Measurements from ENCODE around the gene MLF2. TPM values are rescaled to one million over a fixed set of nuclear protein-coding genes. Genes with fewer than 3 reads are reported as not detected.

Gene MLF2, protein sequence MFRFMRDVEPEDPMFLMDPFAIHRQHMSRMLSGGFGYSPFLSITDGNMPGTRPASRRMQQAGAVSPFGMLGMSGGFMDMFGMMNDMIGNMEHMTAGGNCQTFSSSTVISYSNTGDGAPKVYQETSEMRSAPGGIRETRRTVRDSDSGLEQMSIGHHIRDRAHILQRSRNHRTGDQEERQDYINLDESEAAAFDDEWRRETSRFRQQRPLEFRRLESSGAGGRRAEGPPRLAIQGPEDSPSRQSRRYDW
- 100 to 1,000 TPM; 158 to 170 (median 162) TPM for total RNA-seq

DNA sequence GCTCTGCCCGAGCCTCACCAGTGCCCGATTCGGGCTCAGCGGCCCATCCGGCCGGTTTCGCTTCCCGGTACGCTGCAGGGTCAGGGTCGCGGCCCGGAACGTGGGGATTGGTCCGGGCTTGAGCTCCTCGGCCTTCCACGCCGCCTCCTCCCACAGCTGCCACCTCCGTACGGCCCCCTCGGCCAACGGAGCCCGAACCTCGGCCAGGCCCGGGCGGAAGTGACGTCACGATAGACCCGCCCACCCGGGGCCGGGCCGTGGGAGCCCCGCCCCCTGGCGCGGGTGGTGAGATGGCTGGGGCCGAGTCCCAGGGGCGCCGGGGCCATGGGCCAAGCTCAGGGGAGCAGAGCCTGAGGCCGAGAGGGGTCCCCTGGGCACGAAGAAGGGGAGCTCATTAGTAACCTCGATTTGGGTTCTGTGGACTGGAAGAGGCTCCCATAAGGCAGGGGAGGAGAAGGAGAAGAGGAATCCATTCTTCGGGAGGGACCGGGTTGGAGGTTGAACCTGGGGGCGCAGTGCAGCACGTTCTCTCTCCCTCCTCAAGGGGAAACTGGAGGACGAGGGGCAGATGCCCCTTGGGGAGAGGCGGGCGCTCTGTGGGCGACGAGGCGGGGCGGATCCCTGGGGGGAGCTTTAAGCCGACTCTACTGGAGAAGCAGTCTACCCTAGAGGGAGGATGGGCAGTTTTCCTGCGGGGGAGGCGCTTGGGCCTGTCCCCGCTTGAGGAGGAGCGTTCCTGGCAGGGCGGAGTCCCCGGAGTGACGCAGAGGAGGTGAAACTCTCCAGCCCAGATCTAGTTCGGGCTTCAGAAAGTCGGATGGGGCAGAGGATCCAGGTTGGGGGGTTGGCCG lies at the start of gene MLF2:
Gene MLF2 (minus strand): TSS at position 221 of the 851 bp plus-strand sequence. CDS start 807 bp downstream, outside the sequence.
- 0 to 3% methylated on average over 6 to 7 of the region's 62 CpGs for WGBS, 2 donors
- TF ChIP-seq CTCF (IDR thresholded peaks at IDR 0.05) (peak in 3 of 6 experiments; percentile 9 to 98 (median 23)), POLR2A (IDR thresholded peaks at IDR 0.05) (peak in 3 of 4 donors; percentile 92 to 99 (median 98))
- no peaks in the 10 kb centered on the region for H3K27me3 ChIP-seq
- intact Hi-C loops (cut with DNase I) = no loop called here
- peaks cover 12 to 36% (median 20%) of the 10 kb centered on the region in 3 donors for H3K4me1 ChIP-seq
- no peaks in the 10 kb centered on the region for H3K9me3 ChIP-seq
- DNase-seq = peak; percentile 87
- H3K36me3 ChIP-seq = peaks cover 11 to 38% (median 18%) of the 10 kb centered on the region in 3 donors
- H3K4me3 ChIP-seq = peak within 1 kb of the TSS; percentile 77 to 88 (median 83)
- peak within 1 kb of the TSS; percentile 96 to 100 (median 98) for H3K27ac ChIP-seq

GRCh38 chr12:6799147-6799546 lies 46.2 kb upstream of the MLF2 start:
- H3K27ac ChIP-seq = no peak overlapping the region
- H3K36me3 ChIP-seq = no peaks in the 10 kb centered on the region
- no peaks in the 10 kb centered on the region for H3K27me3 ChIP-seq
- no peaks in the 10 kb centered on the region for H3K9me3 ChIP-seq
- 89 to 90% methylated on average over 5 of the region's 5 CpGs for WGBS, 2 donors
- no peak overlapping the region for H3K4me3 ChIP-seq
- intact Hi-C loops (cut with DNase I) = no loop called here
- TF ChIP-seq CTCF (IDR thresholded peaks at IDR 0.05) (no peak), POLR2A (IDR thresholded peaks at IDR 0.05) (no peak)
- no peaks in the 10 kb centered on the region for H3K4me1 ChIP-seq
- DNase-seq = no peak

DNA sequence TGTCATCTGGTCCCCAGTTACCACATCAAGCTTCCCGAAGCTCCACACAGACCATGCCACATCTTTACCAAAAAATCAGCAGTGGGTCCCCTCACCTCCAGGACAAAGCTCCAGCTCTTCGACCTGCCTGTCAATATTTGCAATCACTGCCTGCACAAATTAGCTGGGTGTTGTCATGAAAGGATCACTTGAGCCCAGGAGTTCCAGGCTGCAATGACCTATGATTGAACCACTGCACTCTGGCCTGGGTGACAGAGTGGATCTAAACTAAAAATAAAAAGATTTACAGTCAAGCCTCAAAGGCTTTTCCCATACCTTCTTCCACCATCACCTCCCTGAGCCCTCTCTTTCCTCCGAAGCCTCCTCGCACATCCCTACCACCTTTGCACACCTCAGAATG lies 43.6 kb upstream of the MLF2 start:
- no peak overlapping the region for H3K4me3 ChIP-seq
- H3K9me3 ChIP-seq = no peaks in the 10 kb centered on the region
- H3K27ac ChIP-seq = no peak overlapping the region
- DNase-seq = no peak
- peaks cover 0 to 10% (median 6%) of the 10 kb centered on the region in 3 donors for H3K4me1 ChIP-seq
- intact Hi-C loops (cut with DNase I) = no loop called here
- no peaks in the 10 kb centered on the region for H3K36me3 ChIP-seq
- TF ChIP-seq POLR2A (IDR thresholded peaks at IDR 0.05) (no peak), CTCF (IDR thresholded peaks at IDR 0.05) (no peak)
- 92 to 100% methylated on average over 2 to 4 of the region's 4 CpGs for whole genome bisulfite sequencing, 2 donors
- no peaks in the 10 kb centered on the region for H3K27me3 ChIP-seq

- no peaks in the 10 kb centered on the region for H3K27me3 ChIP-seq
- WGBS, 2 donors = 80% methylated on average over 2 of the region's 2 CpGs
- H3K36me3 ChIP-seq = no peaks in the 10 kb centered on the region
- TF ChIP-seq CTCF (IDR thresholded peaks at IDR 0.05) (no peak), POLR2A (IDR thresholded peaks at IDR 0.05) (no peak)
- H3K27ac ChIP-seq = no peak overlapping the region
- H3K4me3 ChIP-seq = no peak overlapping the region
- H3K4me1 ChIP-seq = peaks cover 0 to 10% (median 6%) of the 10 kb centered on the region in 3 donors
- intact Hi-C loops (cut with DNase I) = no loop called here
- DNase-seq = no peak
- H3K9me3 ChIP-seq = no peaks in the 10 kb centered on the region
These were observed 42.1 kb upstream of the MLF2 start for GRCh38 chr12:6795088-6795487.
